Cerebellar cortex (tissue), 1 donor: ENCODE measurements around the gene FUT3.
A peak's percentile ranks its signal among the peaks of the same experiment; 100 is the strongest.
"Not testable (repeated sequence)": the region's sequence is repeated elsewhere in the genome, so short reads cannot be mapped to it uniquely, and the experiment has no call there.

Experiments used
- DNase-seq: peaks from one replicate; pipeline ENCODE4 v3.0.0-alpha.2; 2015; ENCODE audit warnings: low spot score

Gene FUT3

DNA sequence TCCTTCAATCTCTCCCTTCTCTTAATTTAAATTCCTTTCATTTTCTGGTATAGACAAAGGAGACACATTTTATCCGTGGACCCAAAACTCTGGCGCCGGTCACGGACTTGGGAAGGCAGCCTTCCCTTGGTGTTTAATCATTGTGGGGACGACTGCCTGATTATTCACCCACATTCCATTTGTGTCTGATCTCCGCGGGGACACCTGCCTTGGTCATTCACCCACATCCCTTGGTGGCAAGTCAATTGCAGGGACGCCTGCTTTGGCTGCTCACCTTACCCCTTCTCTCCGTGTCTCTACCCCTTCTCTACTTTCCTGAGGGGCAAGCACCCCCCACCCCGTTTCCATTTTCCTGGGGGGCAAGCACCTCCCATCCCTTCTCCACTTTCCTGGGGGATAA is 3.4 kb downstream of the FUT3 start:
- not testable (repeated sequence) for DNase-seq

DNA sequence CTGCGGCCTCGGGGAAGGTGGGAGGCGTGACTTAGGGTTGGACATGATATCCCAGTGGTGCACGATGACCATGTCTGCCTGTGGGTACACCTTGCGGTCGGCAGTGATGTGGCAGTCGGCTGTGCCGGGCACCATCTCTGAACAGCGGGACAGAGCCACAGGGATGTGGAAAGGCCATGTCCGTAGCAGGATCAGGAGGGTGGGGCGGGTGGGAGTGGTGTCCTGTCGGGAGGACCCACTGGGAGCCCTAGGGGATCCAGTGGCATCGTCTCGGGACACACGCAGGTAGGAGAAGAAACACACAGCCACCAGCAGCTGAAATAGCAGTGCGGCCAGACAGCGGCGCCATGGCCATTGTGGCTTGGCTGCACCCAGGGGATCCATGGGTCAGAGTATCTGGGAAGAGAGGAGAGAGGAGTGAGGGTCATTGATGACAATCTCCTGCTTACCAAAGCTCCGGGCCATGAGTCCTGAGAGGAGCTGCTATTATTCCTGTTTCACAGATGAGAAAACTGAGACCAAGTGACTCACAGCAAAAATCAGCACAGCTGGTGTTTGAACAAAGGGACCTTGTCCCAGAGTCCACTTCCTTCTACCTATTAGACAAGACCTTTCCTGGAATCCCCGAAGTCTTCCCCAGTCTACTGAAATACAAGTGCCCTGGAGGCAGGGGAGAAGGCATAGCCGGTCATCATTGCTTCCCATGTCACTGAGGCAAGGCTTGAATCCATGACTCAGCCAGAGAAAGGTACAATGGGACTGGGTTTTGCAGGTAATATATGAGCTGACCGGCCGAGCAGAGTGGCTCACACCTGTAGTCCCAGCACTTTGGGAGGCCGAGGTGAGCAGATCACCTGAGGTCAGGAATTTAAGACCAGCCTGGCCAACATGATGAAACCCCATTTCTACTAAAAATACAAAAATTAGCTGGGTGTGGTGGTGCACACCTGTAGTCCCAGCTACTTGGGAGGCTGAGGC is 6.5 kb downstream of the FUT3 start:
- no peak for DNase-seq

DNA sequence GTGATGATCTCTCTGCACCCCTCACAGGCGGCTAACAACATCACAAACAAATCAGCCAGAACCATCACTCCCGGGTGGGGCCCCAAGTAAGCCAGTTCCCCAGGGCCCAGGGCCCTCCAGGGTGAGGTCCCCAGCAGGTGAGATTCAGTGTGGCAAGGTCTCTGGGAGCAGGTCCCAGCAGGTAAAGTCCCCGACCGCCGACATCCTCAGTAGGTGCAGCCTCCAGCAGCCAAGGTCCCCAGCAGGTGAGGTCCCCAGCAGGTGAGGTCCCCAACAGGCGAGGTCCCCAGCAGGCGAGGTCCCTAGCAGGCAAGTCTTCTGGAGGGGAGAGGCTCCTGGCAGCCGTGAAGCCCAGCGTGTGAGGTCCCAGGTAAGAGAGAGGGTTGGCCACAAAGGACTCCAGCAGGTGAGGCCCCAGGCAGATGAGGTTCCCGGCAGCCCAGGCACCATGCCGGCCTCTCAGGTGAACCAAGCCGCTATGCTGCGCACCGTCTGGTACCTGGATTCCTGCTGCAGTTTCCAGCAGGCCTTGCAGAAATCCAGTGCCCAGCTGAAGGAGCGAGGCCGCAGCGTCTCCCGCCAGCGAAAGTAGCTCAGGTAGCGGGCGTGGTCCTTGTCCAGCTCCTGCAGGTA is 7.8 kb downstream of the FUT3 start:
- no peak for DNase-seq

DNA sequence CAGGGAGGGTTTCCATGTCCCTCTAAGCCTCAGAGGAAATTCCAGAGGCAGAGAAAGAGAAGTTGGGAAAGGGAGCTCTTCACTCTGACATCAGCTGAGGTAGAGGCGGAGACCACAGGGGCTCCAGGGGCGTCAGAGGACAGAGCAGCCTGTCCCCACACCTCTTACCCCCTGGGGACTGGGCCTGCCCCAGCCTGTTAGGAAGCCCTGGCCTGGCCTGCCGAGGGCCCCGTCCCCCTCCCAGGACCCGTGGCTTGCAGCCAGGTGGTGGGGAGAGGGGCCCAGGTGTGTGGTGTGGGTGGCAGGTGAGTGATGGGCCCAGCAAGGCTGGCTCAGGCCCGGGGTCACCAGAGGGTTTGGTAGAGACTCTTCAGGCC is 9.5 kb downstream of the FUT3 start:
- DNase-seq: not testable (repeated sequence)

DNA sequence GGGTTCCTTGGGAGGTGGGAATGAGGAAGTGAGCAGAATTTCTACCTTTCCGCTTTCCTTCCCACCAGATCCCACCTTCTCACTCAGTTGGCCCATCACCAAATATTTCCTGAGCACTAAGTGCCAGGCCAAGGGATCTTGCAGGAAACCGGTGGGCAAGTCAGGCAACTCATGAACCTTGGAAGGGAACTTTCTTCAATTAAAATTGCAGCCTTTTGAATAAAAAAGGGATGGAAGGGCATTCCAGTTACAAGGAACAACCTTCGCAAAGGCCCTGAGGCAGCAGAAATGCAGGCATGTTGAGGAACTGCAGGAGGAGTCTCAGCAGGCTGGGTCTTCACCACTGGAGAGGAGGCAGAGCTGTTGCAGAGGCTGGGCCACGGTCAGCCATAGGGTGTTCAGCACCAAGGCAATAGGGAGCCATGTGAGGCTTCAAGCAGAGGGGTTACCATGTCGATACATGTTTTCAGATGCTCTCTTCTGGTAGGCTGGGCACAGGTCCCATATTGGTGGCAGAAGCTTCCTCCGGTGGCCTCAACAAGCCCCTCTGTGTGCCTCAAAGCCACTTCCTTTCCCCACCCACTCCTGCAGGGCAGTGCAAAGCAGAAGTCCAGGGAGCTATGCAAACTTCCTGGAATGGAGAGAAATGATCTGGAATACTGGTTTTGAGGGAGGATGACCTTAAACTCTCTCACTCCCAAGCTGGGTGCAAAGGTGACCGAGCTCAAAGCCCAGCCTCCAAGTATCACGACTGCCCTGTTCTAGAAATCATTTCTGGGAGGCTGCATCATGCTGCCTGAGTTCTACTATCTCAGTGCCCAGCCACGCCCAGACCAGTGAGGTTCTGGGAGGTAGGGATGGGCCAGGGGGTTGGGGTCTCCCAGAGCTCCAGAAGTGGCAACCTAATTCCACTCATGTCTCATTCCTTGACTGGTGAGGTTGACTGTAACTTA is 11.9 kb downstream of the FUT3 start, which contains the start of gene FUT6:
Gene FUT6, minus strand, starts transcription at position 638 of the 953 bp plus-strand sequence. CDS start 7,135 bp downstream, outside the sequence.
- DNase-seq: no peak

DNA sequence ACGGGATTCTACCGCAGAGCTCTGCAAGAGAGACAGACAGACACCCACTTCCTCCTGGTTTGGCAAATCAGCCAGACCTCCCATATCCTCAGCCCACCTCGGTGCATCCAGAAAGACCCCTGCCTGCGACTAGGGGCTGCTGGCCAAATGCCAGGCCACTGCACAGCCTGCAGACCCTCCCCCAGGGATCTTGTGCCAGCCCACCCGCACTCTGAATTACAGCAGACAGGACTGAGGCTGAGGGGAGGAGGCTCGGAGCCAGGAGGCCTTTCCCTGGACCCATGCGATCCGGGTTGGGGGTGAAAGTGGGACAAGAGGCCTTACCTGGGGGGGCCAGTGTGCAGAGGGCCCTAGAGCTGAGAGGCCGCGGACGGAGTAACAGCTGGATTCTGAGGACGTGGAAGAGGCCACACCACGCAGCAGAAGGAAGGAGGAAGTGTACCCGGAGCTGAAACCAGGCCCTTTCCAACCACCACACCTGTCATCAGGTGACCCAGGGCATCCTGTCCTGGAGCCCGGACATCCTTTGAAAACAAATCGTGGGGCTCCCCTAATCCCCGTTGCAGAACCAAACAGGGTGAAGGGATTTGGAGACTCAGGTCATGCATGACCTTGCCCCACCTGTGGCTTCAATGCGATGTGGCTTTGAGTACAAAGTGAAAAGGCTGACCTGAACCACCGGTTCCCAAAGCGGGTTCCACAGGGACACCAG is 12.7 kb downstream of the FUT3 start:
- DNase-seq: no peak

DNA sequence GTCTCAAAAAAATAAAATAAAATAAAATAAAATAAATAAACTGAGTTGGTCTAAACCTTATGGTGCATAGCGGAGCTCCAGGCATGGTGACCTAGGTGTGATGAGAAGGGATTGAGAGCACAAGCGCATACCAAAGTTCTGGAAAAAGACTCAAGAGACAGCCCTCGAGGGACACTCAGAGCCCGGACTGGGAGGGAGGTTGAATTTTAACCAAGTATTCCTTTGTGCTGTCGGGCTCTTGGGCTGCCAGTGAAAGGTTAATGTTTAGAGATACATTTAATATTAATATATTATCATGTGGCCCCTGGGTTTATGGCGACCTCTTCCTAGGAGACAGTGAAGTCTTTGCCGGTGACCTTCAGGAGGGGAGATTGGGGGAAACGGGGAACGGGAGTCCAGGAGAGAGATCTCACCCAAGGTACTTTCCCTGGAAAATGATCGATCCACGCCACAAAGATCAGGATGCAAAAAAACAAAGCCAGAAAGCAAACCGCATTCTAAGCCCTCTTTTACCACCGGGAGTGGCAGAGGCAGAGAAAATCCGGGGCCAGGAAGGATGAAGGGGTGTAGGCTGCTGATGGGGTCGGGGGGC is 13.4 kb downstream of the FUT3 start:
- DNase-seq: no peak

DNA sequence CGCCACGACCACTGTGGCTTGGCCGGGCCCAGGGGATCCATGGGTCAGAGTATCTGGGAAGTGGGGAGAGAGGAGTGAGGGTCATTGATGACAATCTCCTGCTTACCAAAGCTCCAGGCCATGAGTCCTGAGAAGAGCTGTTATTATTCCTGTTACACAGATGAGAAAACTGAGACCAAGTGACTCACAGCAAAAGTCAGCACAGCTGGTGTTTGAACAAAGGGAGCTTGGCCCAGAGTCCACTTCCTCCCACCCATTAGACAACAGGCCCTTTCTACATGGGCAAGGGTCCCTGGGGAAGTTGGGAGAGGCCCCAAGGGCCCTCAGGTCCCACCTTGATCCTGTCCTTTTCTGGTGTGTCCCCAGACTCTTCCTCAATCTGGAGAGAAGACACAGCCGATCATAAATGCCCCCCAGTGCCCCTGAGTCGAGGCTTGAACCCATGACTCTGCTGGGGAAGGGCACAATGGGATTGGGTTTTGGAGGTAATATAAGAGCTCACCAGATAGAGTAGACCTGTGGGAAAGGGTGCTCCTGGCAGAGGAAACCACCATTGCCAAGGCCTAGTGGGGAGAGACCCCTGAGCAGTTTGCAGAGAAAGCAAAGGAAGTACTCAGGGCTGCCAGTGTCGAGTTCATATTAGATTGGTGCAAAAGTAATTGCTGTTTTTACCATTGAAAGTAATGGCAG is 18.6 kb downstream of the FUT3 start:
- no peak for DNase-seq

DNA sequence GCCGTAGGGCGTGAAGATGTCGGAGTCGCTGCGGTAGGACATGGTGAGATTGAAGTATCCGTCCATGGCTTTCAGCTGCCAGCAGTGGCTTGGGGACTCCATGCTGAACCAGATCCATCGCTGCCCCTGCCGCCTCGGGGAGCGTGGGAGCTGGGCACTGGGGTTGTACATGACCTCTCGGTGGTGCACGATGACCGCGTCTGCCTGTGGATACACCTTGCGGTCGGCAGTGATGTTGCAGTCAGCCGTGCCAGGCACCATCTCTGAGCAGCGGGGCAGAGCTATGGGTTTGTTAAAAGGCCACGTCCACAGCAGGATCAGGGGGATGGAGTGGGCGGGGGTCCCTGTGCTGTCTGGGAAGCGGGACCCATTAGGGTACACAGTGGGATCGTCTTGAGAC is 19.2 kb downstream of the FUT3 start:
- DNase-seq: no peak

DNA sequence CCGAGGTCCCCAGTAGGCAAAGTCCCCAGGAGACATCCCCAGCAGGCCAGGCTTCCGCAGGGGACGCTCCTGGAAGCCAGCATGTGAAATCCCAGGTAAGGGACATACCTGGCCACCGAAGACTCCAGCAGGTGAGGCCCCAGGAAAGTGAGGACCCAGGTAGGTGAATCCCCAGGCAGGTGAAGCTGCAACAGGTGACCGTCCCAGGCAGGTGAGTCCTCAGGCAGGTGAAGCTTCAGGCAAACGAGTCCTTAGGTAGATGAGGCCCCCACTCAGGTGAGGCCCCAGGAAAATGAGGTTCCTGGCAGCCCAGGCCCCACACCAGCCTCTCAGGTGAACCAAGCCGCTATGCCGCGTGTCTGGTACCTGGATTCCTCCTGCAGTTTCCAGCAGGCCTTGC is 20.1 kb downstream of the FUT3 start:
- no peak for DNase-seq

DNA sequence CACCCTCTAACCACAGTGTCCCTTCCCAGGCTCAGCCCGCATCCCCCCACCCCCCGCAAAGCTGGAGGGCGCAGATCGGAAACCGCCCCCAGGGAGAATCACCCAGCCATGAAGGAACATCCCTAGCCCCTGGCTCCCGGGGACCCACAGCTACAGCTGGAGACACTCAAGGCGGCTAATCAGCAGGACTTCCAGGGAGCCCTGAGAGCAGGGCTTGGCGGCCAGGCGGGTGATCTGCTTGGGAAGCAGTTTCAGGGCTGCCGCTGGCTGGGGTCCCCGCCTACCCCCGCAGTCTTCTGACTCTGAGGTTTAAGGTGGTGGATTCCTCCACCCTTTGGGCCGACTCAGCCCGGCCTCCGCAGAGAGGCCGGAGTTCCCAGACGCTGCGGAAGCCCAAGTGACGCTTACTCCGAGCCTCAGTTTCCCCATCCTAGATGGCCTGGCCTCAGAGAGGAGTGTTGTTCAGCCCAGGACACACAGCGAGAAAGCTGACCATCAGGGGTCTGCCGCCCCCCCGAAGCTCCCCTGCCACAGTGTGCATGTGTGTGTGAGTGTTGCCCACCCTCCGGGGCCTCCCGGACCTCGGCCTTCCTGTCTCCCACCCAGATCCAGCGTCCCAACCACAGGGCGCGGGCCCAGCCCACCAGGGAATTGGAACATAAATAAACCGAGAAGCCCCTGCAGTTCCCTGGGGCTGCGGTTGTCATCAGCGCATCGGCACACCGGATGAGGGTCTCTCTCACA is 21.5 kb downstream of the FUT3 start:
- no peak for DNase-seq

DNA sequence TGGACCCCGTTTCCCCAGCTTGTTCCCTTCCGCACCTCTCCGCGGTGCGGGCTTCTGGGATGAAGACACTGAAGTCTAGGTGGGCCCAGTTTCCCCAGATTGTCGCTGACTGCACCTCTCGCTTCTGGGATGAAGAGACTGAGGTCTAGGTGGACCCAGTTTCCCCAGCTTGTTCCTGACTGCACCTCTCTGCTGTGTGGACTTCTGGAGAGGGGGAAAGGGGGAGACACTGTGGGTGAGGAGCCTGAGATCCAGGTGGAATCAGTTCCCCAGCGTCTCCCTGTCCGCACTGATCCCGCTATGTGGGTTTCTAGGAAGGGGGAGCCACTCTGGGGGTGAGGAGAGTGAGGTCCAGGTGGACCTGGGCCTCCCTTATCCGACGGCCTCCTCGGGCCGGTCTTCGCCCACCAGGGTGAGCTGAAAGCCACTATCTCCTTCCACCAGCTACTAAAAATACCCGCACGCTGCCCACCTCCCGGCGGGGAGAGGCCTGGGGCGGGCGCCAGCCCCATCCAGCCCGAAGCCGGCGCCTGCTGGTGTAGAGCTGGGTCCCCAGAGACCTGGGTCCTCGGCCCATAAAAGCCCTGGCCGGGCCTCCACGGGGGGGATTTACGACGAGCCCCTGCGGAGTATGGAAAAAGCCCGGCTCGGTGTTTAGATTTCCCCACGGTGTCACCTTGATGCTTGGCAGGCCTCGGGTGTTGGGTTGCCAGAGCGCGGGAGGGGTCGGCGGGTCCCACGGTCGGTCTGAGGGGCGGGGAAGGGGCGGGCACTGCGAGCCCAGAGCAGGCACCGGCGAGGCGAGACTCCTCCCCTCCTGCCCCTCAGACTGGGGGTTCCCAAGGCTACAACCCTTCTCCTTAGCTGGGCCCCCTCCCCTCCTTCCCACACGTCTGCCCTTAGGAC is 22.3 kb downstream of the FUT3 start:
- DNase-seq: no peak

DNA sequence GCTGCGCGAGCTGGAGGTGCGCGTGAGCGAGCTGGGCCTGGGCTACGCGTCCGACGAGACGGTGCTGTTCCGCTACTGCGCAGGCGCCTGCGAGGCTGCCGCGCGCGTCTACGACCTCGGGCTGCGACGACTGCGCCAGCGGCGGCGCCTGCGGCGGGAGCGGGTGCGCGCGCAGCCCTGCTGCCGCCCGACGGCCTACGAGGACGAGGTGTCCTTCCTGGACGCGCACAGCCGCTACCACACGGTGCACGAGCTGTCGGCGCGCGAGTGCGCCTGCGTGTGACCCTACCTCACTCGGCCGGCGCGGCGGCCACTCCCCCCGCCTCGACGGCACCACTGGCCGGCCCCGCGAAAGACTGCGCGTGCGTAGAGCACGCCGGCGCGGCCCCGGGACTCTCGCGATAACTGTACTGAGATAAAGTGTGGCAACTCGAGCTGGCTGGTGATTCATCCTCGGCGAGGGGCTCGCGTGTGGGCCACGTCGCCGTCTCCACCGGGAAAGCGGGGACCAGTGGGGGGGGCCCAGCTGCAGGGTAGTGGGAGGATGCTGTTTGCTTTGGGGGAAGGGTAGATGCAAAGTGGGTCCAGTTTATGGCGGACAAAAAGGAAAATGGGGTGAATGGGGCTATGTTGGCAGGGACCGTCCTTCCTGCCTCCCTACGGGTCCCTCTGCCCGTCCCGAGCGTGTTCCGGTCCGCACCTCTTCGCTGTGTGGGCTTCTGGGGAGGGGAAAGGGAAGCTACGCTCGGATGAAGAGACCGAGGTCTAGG is 23.2 kb downstream of the FUT3 start:
- peak; percentile 62 for DNase-seq

DNA sequence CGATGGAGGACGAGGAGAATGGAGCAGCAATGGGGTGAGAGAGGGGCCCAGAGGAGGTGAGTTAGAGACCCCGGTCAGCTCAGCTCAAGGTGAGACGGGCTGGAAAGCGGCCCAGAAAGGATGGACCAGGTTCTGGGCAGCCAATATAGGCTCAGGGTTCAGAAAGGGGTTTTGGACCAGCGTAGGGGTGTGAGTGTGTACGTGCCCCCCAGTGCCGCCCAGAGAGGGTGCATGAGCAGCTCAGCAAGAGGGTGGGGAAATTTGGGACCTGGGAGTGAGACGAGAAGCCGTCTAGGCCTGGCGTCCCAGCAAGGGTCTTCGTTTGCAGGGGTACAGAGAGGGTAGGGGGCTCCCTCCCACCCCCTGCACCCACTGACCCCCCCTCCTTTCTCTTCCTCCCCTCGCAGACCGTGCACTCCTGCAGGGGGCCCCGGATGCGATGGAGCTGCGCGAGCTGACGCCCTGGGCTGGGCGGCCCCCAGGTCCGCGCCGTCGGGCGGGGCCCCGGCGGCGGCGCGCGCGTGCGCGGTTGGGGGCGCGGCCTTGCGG is 23.8 kb downstream of the FUT3 start:
- no peak for DNase-seq

DNA sequence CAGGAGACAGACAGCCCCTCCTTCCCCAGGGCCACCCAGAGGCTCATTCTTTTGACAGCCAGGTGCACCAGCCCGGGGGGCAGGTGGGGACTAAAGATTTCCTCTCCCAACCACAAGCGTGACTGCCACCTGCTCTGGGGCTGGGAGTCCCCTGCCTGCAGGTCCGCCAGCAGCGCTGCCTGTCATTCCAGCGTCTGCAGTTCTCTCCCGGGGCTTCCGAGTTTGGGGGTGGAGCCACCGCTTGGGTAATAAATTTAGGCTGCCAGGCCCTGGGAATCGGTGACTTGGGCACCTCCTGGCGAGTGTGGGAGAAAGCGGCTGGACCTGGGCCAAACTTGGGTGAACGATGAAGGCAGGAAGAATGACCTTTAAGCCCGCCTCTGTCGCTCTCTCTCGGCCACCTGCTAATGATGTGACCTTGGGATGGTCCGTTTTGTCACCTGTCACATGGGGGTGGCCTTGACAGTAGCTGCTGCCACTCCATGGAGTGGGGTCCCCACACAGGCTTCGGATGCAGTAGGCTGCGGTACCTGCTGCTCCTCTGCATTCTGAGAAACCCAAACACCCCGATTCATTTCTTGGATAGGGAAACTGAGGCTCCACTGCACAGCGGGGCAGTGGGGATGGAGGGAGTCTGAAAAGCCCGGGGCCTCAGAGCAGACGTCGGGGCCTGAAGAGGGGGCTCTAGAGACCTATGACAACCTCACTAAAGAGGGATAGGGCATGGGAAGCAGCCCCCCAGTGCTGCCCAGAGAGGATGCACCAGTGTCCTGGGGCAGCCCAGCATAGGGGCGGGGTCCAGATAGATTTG is 24.5 kb downstream of the FUT3 start:
- peak; percentile 12 for DNase-seq

DNA sequence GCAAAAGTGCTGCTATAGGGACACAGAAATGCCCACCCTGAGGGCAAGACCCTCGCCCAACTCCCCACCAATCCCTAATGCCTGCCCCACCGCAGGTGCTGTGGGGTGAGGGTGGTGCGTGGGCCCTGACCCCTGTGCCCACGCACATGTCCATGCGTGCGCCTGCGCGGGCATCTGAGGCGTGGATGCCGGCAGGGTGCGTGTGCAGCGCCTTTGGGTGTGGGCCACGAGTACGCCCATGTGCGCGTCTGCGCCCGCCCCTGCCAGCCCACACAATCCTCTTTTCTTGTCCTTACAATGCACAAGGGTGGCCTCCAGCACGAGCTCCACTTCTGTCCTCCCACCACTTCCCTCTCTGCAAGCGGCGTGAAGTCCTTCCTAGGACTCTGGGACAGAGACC is 26.1 kb downstream of the FUT3 start:
- DNase-seq: no peak

DNA sequence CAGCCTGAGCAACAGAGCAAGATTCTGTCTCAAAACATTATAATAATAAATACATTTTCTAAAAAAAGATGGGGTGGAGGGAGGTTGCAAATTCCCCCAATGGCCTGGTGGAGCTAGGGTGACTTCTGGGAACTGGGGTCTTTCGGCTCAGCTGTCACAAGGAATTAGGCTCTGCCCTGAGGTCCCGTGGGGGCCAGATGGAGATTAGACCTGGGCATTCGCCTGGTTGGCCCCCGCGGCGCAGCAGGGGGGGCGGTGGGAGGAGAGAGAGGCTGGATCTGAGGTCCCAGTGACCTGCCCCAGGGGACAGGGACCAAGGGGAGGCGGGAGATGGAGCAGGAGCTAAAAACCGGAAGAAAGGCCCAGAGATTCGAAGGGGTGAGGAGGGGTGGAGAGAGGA is 26.5 kb downstream of the FUT3 start:
- no peak for DNase-seq
